Measurements from ENCODE around the gene SCOC. TPM values are rescaled to one million over a fixed set of nuclear protein-coding genes. Genes with fewer than 3 reads are reported as not detected.

SCOC gene
- total and polyA plus RNA-seq, 2 of the 13 experiments (the other 11 are each of a cell fraction or from before 2014, with no cell fraction given) = 43.8 to 65.2 TPM

- Histone ChIP-seq H4K20me1 (ENCODE audit: insufficient read depth, low read length) (no peaks in the 10 kb centered on the region), H3K4me1 (ENCODE audit: insufficient read depth, low read length) (peaks cover 28% of the 10 kb centered on the region), H2AFZ (ENCODE audit: low read length) (no peak overlapping the region), H3K4me3 (replicated peaks in 1 of 3; ENCODE audit: insufficient read depth in 1 of 3, low read depth in 2 of 3, low read length in 3 of 3) (no peak overlapping the region), H3K79me2 (ENCODE audit: insufficient read depth, low read length) (no peaks in the 10 kb centered on the region), H3K36me3 (replicated peaks in 1 of 2; ENCODE audit: control insufficient read depth in 1 of 2, insufficient read depth in 2 of 2, low read length in 2 of 2) (no peaks in the 10 kb centered on the region), H3K4me2 (ENCODE audit: low read depth, low read length) (0 out of 2 replicates have a peak overlapping the region, but pooled peaks have one; percentile 10), H3K9me3 (ENCODE audit: low read length) (no peaks in the 10 kb centered on the region), H3K9ac (ENCODE audit: insufficient read depth, low read depth, low read length) (no peak overlapping the region), H3K27me3 (ENCODE audit: control insufficient read depth in 1 of 2, insufficient read depth in 2 of 2, low read length in 2 of 2) (no peaks in the 10 kb centered on the region), H3K27ac (ENCODE audit: extremely low read length, insufficient read depth, low read length) (no peak overlapping the region)
- in situ Hi-C loops (cut with HindIII; ENCODE audit: extremely low pct_ligation_motif_present, low pct_unique_long_range_greater_than_20kb) = loop anchor here (10.0 kb wide), 2 partner anchors 255 to 495 kb away; no protein-coding TSS in a partner anchor
- no TSS peak for BruUV-seq (replicated peaks)
- intact Hi-C loops (cut with micrococcal nuclease; ENCODE audit: unreplicated experiment) = loop anchor here (1.0 to 5.0 kb wide), 5 partner anchors 68 to 492 kb away; partner anchors contain the start of gene CLGN
- 15% methylated on average over 7 of the region's 7 CpGs for WGBS (ENCODE audit: low lambda C conversion rate)
- DNase-seq (ENCODE audit: low spot score) (peak; percentile 78), FAIRE-seq (peak; percentile 89), ATAC-seq (peak; percentile 95)
- ChIA-PET CTCF (ENCODE audit: low intra/inter-chr PET ratio, low total read pairs) (interaction anchor here (0.8 to 4.9 kb wide), 8 partner anchors 14 to 704 kb away, joined by 3 to 30 read pairs (median 14); partner anchors contain the start of genes CLGN and SCOC), POLR2A (interaction anchor here (0.9 kb wide), 1 partner anchor 14 kb away, joined by 4 read pairs; the partner anchor contains the start of gene SCOC)
- TF ChIP-seq IKZF1 (IDR thresholded peaks at IDR 0.05) = no peak
- peak; percentile 8 for TF ChIP-seq XRCC5 (optimal IDR thresholded peaks at IDR 0.05; ENCODE audit: low read length)
- TF ChIP-seq GATAD2A (CRISPR knock-in tag; IDR thresholded peaks at IDR 0.05) = 0 out of 2 replicates have a peak, but pooled peaks have one; percentile 18
- 0 out of 2 replicates have a peak, but pooled peaks have one; percentile 27 for TF ChIP-seq ZGPAT (CRISPR knock-in tag; IDR thresholded peaks at IDR 0.05)
- no peak for TF ChIP-seq SIN3A (IDR thresholded peaks at IDR 0.05; ENCODE audit: borderline replicate concordance, low read depth, low read length)
- TF ChIP-seq ZNF558 (CRISPR knock-in tag; IDR thresholded peaks at IDR 0.05; ENCODE audit: borderline replicate concordance) = no peak
- TF ChIP-seq STAG1 (CRISPR knock-in tag; IDR thresholded peaks at IDR 0.05) = peak; percentile 65
- TF ChIP-seq ZNF703 (CRISPR knock-in tag; IDR thresholded peaks at IDR 0.05; ENCODE audit: borderline replicate concordance) = no peak
- TF ChIP-seq KDM5A (IDR thresholded peaks at IDR 0.05; ENCODE audit: borderline replicate concordance, low read length) = peak; percentile 38; the same call in 1 of the 2 replicates
- TF ChIP-seq ZNF800 (CRISPR knock-in tag; IDR thresholded peaks at IDR 0.05) = peak; percentile 62; the same call in 1 of the 2 replicates
- 0 out of 2 replicates have a peak, but pooled peaks have one; percentile 14 for TF ChIP-seq ZBED4 (CRISPR knock-in tag; IDR thresholded peaks at IDR 0.05; ENCODE audit: borderline replicate concordance)
- no peak for TF ChIP-seq MIER2 (CRISPR knock-in tag; IDR thresholded peaks at IDR 0.05)
- TF ChIP-seq ZNF235 (CRISPR knock-in tag; IDR thresholded peaks at IDR 0.05; ENCODE audit: borderline replicate concordance) = no peak
These were observed 13.7 kb upstream of the SCOC start for GRCh38 chr4:140359562-140360427.
